Skin epidermis (tissue), 12 donors: ENCODE data around the gene TMEM106C.

ENCODE experiments used
- H3K27ac ChIP-seq, 21 experiments: fragments of 200-600 bp; sonication (generic) in 11 of 21; one replicate each; pipeline ENCODE4 v1.5.0; 2020; ENCODE audit warnings: mild to moderate bottlenecking in 3 of 21, inconsistent platforms in 2 of 21, moderate library complexity in 2 of 21
- H3K4me3 ChIP-seq, 7 experiments: fragments of 200-600 bp; sonication (generic) in 2 of 7; one replicate each; pipeline ENCODE4 v1.5.0; 2020; ENCODE audit warnings: inconsistent platforms in 2 of 7, mild to moderate bottlenecking in 2 of 7, moderate library complexity in 1 of 7

Gene TMEM106C

GRCh38 chr12:47963340-47964040, at the start of gene TMEM106C:
Gene TMEM106C, plus strand, starts transcription at chr12:47963596. Its CDS starts 641 bp downstream, at chr12:47964237.
- H3K4me3 ChIP-seq: peak within 1 kb of the TSS; percentile 55 to 90 (median 76)
- H3K27ac ChIP-seq: peak within 1 kb of the TSS in 18 of 21 experiments; percentile 32 to 81 (median 62)

DNA sequence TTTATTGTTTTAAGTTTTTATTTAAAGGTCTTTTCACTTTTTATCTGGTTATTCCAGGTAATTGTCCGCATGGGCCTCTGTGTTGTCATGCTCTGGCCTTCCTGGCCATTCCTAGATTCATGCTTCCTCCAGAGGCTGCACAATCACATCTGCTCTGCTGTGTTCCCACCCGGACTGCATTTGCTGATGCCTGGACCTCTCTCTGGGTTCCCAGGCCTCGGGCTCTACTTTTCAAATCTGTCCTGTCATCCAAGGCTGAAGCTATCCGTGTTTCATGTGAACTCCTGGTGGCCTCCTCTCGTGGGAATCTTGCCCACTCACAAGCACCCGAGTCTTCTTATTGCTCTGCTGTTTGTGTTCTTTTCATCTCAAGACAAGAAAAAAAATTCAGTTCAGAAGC, 42.5 kb upstream of the TMEM106C start:
- H3K27ac ChIP-seq: no peak overlapping the region
- no peak overlapping the region for H3K4me3 ChIP-seq

GRCh38 chr12:47921907-47922306, 41.5 kb upstream of the TMEM106C start:
- no peak overlapping the region for H3K4me3 ChIP-seq
- H3K27ac ChIP-seq: no peak overlapping the region

GRCh38 chr12:47927346-47927745, 36.0 kb upstream of the TMEM106C start:
- H3K27ac ChIP-seq: no peak overlapping the region
- no peak overlapping the region for H3K4me3 ChIP-seq

- H3K4me3 ChIP-seq: no peak overlapping the region
- no peak overlapping the region for H3K27ac ChIP-seq
Measured at GRCh38 chr12:47930634-47931033, 32.8 kb upstream of the TMEM106C start.

DNA sequence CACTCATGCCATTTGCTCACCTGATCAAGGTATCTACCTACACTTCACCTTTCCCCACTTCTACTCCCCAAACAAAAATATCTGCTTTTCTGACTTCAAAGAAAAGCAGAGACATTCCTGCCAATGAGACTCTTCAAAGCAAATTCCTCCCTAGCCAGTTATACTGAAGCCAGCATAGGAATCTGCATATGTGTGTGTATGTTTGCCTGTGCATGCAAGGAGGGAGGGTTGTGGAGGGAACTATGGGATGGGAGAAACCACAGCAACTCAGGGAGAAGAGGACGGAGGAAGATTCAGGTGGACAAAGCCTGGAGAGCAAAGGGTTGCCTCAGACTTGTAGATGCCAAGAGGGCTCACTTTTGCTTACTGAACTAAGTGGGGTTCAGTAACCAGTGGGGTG, 32.2 kb upstream of the TMEM106C start:
- H3K27ac ChIP-seq: no peak overlapping the region
- no peak overlapping the region for H3K4me3 ChIP-seq

DNA sequence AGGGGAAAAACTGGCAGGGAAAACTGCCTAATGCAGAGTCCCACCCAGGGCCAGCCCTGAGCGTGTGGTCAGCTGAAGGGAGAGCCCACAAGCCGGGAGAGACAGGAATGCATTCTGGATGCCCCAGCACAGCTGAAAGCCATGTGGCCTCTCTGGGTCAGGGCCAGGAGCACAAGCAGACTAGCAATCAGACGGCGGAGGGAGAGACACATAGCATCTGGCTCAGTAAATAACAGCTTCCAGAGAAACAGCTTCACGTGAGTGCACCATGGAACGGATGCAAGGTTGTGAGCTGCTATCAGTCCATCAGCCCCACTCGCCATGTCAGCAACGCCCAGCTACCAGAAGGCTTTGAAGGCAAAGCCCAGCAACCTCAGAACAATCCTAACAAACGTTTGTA, 28.2 kb upstream of the TMEM106C start:
- H3K4me3 ChIP-seq: no peak overlapping the region

GRCh38 chr12:47938093-47938492, 25.3 kb upstream of the TMEM106C start:
- Histone ChIP-seq H3K4me3 (no peak overlapping the region), H3K27ac (no peak overlapping the region)

More for the DNA sequence above, 28.2 kb upstream of the TMEM106C start:
- H3K27ac ChIP-seq: peak overlapping the region in 1 of 21 experiments; percentile 17

DNA sequence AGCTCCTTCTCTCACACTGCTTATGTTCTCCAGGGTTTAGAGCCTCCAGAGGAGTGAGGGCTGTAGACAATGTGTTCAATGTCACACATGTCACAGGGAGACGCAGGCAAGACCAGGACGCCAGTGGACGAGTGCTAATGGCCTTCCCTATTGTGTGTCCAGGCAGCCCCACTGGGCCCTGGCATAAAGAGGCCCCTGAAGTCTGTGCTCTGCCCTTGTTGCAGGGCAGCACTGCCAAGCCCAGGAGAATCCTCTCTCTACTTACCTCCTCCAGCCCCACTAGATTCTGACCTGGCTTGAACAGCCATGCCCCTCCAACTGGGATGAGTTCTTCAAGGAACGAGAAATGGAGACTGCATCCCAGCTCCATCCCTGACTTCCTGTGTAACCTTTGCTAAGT, 24.8 kb upstream of the TMEM106C start:
- no peak overlapping the region for H3K27ac ChIP-seq
- H3K4me3 ChIP-seq: no peak overlapping the region

- Histone ChIP-seq H3K4me3 (no peak overlapping the region), H3K27ac (no peak overlapping the region)
Measured at GRCh38 chr12:47939009-47939601, 24.3 kb upstream of the TMEM106C start.

GRCh38 chr12:47940773-47941474, 22.5 kb upstream of the TMEM106C start:
- Histone ChIP-seq H3K4me3 (no peak overlapping the region), H3K27ac (no peak overlapping the region)

- H3K4me3 ChIP-seq: no peak overlapping the region
- H3K27ac ChIP-seq: no peak overlapping the region
Measured at GRCh38 chr12:47941475-47941780, 22.0 kb upstream of the TMEM106C start.

DNA sequence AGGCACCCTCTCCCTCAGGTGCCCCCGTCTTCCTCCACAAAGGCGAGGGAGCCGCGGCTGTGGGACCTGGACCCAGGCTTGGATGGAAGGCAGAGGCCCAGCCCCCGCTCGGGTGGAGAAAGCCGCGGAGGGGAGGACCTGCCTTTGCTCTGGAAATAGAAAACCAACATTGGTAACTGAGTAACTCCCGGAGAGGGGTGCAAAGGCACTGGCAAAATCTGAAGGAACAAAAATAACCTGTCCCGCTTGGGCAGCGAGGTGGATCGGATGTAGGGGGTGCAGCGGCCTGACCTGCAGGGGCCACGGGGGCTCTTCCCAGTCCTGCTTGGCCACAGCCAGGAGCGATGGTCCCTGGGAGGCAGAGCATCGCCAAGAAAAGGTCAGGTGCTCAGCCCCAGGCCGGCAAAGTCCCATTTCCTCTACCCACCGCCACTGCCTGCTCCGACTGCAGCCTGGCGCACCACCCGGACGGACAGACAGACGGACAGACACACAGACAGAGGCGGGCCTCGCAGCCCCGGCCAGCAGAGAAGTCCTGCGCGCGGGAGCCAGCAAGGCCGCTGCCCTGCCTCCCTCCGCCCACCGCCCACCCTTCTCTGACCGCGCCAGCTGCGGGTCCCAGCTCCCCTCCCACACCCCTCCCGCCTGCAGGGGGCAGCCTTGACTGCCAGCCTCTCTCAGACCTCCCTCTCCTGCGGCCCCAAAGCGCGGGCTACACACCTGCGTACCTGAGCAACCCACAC, 21.4 kb upstream of the TMEM106C start:
- no peak overlapping the region for H3K4me3 ChIP-seq
- no peak overlapping the region for H3K27ac ChIP-seq

- no peak overlapping the region for H3K27ac ChIP-seq
- H3K4me3 ChIP-seq: no peak overlapping the region
Measured at GRCh38 chr12:47942614-47943225, 20.7 kb upstream of the TMEM106C start.

DNA sequence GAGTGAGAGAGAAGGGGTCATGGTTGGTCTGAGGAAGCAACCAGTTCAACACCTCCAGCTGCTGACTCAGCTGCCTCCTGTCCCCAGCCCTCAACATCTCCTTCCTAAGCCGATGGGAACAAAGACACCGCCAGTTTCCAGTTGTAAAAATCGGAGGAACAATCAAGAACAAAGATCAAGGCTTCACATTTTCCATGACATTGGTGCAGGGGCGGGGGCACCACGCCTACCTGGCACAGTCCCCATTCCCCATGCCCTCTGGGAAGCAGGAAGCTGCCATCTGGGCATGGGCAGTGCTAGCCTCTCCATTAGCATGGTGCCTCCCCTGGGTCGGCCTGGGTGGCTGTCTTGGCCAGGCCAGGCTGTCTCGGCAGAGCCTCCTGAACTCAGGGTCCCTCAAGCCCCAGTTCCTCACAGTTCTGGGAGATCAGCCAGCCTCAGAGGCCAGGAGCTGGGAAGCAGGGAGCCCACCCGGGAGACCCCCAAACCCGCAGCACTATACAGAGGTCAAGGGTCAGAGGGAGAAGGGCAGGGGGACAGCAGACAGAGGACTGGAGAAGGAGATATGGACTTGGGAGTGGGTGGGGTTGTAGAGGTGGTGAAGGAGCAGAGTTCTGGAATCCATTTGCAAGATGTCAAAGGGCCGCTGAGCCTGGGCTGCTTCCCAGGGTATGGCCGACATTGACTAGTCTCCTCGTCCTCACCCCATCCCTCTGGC, 19.6 kb upstream of the TMEM106C start:
- Histone ChIP-seq H3K4me3 (no peak overlapping the region), H3K27ac (peak overlapping the region in 3 of 21 experiments; percentile 2 to 40 (median 35))

DNA sequence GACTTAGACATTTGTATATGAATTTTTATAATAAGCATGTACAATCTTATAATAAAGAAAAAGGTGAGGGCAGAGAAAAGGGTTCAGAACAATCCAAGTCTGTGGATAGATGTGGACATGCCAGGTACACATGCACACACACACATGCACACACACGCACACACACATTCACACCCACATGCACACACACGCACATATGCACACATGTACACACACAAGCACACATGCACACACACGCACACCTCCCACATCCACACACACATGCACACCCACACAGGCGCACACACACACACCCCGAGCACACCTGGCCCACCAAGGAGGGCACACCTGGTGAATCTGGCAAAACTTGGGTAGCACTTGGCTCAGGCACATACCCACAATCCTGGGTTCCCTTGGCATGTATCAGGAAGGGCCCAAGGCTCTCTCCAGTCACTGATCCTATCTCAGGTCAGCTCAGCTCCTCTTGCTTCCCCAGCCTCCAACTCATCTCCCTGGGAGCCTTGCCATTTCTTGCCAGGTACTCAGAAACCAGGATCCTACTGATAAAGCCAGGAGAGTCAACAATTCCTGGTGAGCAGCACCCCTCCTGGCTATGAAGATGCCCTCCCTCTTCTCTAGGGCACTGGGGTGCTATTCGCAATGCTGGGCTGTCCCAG, 18.6 kb upstream of the TMEM106C start:
- Histone ChIP-seq H3K27ac (no peak overlapping the region), H3K4me3 (no peak overlapping the region)

DNA sequence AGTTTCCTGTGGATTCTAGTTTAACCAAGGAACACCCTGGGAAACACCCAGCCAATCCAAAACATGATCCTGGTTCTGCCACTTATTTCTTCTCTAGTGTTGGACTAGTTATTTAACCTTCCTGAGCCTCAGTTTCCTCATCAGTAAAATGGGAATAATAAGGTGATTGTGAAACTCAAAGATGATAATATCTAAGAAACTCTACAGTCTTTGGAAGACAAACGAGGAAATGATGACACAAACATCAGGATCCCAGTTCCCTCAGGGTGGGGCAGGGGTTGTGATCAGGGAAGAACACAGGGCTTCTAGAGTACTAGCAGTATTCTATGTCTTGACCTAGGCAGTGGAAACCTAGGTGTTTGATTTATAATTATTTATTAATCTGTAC, 18.1 kb upstream of the TMEM106C start:
- Histone ChIP-seq H3K4me3 (no peak overlapping the region), H3K27ac (peak overlapping the region in 1 of 21 experiments; percentile 67)

DNA sequence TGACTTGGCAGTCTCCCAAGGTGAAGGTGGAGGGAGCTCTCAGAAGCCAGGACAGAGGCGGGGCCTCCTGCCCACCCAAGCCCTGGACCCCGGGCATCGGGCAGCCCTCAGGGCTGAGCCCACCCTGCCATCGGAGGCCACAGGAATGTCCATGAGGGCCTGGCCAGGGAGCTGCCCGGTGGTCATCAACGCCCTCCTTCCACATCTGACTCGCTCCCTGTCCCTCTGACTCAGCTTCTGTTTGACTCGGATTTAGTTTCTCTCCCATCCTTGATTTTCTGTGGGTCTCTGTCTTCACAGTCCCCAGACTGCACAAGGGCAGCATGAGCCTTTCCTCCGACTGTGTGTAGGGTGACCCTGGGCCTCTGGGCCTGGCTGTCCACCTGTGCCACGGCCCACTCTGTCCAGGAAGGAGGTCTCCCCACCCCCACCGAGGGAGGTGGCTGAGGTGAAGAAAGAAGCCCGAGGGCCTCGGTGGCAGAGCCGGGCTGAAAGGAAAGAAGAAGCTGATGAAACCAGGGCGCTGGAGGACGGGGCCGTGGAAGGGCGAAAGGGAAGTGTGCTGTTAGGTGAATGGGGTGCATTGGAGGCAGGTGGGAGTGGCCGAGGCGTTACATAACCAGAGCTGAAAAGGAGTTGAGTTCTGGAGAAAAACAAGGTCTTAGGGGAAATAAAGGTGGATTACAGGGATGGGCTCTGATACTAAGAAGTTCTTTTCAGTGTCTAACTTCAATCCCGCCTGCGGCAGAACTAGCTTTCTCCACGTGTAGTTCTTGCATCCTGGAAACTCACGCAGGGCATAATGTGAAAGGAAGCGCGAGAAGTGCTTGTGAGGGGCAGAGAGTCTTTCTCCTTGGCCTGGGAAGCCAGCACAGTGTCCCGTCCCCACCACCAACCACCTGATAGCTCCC, 16.7 kb upstream of the TMEM106C start:
- H3K27ac ChIP-seq: peak overlapping the region in 5 of 21 experiments; percentile 31 to 67 (median 38)
- no peak overlapping the region for H3K4me3 ChIP-seq
